Aorta (tissue), 5 donors: Measurements from ENCODE around the gene ZNF689. TPM values are rescaled to one million over a fixed set of nuclear protein-coding genes. Genes with fewer than 3 reads are reported as not detected.
A peak's percentile ranks its signal among the peaks of the same experiment; 100 is the strongest.

Source experiments
- ATAC-seq: fragments of 200-7000 bp; cut with Tn5 transposase; one replicate; pipeline ENCODE4 v1.9.1; 2022; ENCODE audit warnings: moderate library complexity; ENCODE audit not compliant: low FRiP score
- DNase-seq, 2 donors: peaks; one replicate each; pipeline ENCODE4 v3.0.0-alpha.2; 2020
- H3K27ac ChIP-seq, 2 donors: one replicate each; pipeline ENCODE4 v1.5.1; 2013; ENCODE audit warnings: low read length in 2 of 2, mild to moderate bottlenecking in 2 of 2, moderate library complexity in 2 of 2, control low read depth in 1 of 2, inconsistent platforms in 1 of 2, low read depth in 1 of 2
- H3K27me3 ChIP-seq, 2 donors: one replicate each; pipeline ENCODE4 v1.6.1; 2013; ENCODE audit warnings: control low read depth in 1 of 2, low read length in 1 of 2, mild to moderate bottlenecking in 1 of 2, moderate library complexity in 1 of 2; ENCODE audit not compliant: insufficient read depth in 2 of 2, control insufficient read depth in 1 of 2
- H3K36me3 ChIP-seq, 2 donors: one replicate each; pipeline ENCODE4 v1.6.1; 2013; ENCODE audit warnings: control low read depth in 1 of 2, low read length in 1 of 2, mild to moderate bottlenecking in 1 of 2; ENCODE audit not compliant: insufficient read depth in 2 of 2, control insufficient read depth in 1 of 2
- H3K4me1 ChIP-seq, 2 donors: one replicate each; pipeline ENCODE4 v1.6.1; 2013; ENCODE audit warnings: low read length in 2 of 2, control low read depth in 1 of 2, mild to moderate bottlenecking in 1 of 2, moderate library complexity in 1 of 2; ENCODE audit not compliant: insufficient read depth in 2 of 2, control insufficient read depth in 1 of 2
- H3K4me3 ChIP-seq, 2 donors: one replicate each; pipeline ENCODE4 v1.5.1; 2013; ENCODE audit warnings: low read length in 2 of 2, control low read depth in 1 of 2, mild to moderate bottlenecking in 1 of 2
- H3K9me3 ChIP-seq: one replicate; pipeline ENCODE4 v1.6.1; 2013; ENCODE audit warnings: mild to moderate bottlenecking, low read length; ENCODE audit not compliant: control insufficient read depth
- WGBS, 2 donors: extraction: QIAGEN DNeasy Blood & Tissue Kit; methylation state at CpG; one replicate each; pipeline ENCODE4 v1.1.7; 2013; 5-methylcytosine and 5-hydroxymethylcytosine counted together
- intact Hi-C, 2 donors: fragments of 100-400 bp; cut with DNase I; formaldehyde crosslinking; loops; one replicate each; pipeline versions ENCODE4 v1.14.2 to v1.15.0; 2022
- long read RNA-seq, 2 donors: library from polyadenylated mRNA; unstranded; transcript quantifications; one replicate each; pipeline ENCODE4 v2.0.0, GENCODE V29; 2020 to 2021
- polyA plus RNA-seq, 2 donors: library from polyadenylated mRNA; stranded (reverse); fragments of 200-250 nt; gene quantifications; one replicate each; pipeline ENCODE4 v1.2.3, GENCODE V29; 2013
- total RNA-seq, 2 donors: library from RNA; stranded (reverse); fragmentation: NEBNext Ultra II Directional; extraction: Animal tissue kit (Norgen Biotek cat#: 25700); gene quantifications; one replicate each; pipeline ENCODE4 v1.2.1, GENCODE V29; 2021
- donor health status: healthy with polysubstance abuse.
- donor health status: Bipolar disorder and iron deficiency.
- donor health status: DM: no; HTN: no; CAD: no.
- donor health status: DM: no; HTN: no; CAD: no.
- donor health status: DM: yes; HTN: yes; CAD: no.

ZNF689 gene
- total RNA-seq (1 to 10 TPM; 5.7 to 7.1 TPM), polyA plus RNA-seq (1 to 10 TPM; 2.9 to 3.3 TPM)
- long read RNA-seq, donor 1, transcript ZNF689-201 (3 exons, 3,547 nt), result major isoform, 8 of 12 reads
- long read RNA-seq, donor 1, partial matches to known transcripts, result 1 of 12 reads
- long read RNA-seq, donor 1, other reads (novel, unspliced or antisense), result 2 of 12 reads
- long read RNA-seq, donor 2, partial matches to known transcripts, result 0 of 3 reads
- long read RNA-seq, donor 2, other reads (novel, unspliced or antisense), result 1 of 3 reads

DNA sequence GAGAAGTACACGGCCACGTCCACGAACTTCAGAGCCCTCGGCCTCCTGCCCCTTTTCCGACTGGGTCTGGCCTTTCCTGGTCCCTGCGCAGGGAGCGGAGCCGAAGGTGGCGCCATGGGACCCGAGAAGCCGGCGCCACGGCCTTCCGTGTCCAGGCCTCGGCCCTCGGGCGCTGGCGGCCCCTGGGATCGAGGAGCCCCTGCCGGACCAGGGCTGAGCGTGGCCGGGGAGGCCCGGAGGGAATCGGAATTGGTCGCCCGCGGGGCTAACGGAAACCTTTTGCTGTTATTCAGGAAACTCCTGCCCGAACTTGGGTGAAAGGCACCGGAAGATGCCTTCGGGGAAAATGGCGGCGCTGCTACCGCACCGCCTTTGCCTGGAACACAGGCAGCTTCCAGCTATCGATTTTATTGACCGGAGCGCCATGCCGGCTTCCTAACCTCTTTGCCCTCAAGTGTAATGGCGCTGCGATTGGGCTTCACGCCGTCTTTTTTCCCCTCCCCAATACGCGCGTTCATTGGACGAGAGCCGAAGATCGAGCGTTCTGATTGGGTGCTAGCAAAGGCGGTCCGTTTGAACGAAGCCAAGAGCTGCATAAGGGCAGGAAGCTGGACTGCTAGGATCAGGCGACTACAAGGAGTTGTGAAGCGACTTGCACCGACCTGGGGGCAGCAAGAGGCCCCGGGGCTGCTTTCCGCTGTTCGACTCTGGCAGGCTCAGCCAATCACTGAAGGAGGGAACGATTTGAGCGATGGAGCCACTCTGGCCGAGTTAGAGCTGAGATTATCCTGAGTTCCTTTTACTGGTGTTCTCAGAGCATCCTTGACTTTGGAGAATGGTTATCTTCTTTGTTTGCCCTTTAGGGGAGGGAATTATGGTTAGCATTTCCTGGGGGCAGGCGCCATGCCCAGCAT lies at the start of gene ZNF689:
TSS of gene ZNF689 (minus strand) at position 464 of the 914 bp plus-strand sequence. CDS start at position 116, 348 bp downstream.
- DNase-seq (peak; percentile 95 to 96), ATAC-seq (peak; percentile 98)
- intact Hi-C loops, result no loop called here
- Histone ChIP-seq H3K9me3 (no peaks in the 10 kb centered on the region), H3K27me3 (no peaks in the 10 kb centered on the region), H3K4me3 (peak within 1 kb of the TSS; percentile 80 to 83), H3K36me3 (no peaks in the 10 kb centered on the region), H3K4me1 (no peaks in the 10 kb centered on the region), H3K27ac (peak within 1 kb of the TSS; percentile 64 to 93)
- 1% methylated on average over 62 to 63 of the region's 63 CpGs for WGBS, 2 donors

DNA sequence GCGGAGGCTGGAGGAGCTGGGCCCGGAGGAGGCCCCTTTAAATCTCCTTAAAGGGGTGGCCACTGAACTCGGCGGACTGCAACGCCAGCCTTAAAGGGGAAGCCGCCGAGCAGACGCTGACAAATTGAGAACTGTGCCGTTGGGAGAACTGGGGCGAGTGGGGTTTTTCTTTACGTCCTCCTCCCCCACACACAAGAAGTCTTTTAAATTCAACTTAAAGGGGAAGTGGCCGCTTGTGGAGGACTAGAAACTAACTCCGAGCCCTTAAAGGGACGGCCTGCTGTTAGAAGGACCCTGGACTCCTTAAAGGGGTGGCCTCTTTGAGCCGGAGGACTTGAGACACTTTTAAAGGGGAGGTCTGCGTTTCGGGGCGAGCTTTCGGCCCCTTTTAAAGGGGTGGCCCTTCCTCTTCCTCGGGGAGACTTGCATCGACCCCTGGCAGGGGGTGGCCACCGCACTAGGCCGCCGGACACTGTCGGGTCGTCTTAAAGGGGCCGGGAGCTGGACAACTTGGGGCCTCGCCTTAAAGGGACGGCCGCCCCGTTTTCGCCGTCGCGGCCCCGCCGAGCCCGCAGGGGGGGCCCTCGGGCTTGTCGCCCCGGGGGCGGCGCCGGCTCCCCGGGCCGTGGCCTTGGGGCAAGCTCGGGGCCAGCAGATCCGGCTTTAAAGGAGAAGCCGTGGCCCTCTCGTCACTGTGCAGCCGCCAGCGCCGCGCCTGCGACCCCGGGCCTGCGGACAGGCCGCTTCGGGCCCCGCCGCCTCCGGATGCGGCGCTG lies 48.7 kb upstream of the ZNF689 start:
- H3K9me3 ChIP-seq, result no peaks in the 10 kb centered on the region
- peak overlapping the region; percentile 94 to 97 for H3K4me3 ChIP-seq
- 0 to 1% methylated on average over 58 to 64 of the region's 64 CpGs for WGBS, 2 donors
- intact Hi-C loops, result loop anchor here (1.0 to 10.0 kb wide), 6 partner anchors 9 to 284 kb away; partner anchors contain the start of genes FBXL19 (in 1 of the 2), MYL11 (in 1 of the 2), PRR14 (in 1 of the 2) and SEPHS2 (in 1 of the 2)
- no peaks in the 10 kb centered on the region for H3K27me3 ChIP-seq
- peaks cover 0 to 13% of the 10 kb centered on the region in 2 donors for H3K36me3 ChIP-seq
- peak; percentile 68 for ATAC-seq
- no peaks in the 10 kb centered on the region for H3K4me1 ChIP-seq
- peak; percentile 88 to 91 for DNase-seq
- H3K27ac ChIP-seq, result peak overlapping the region; percentile 81 to 91

GRCh38 chr16:30657866-30658730 lies 47.9 kb upstream of the ZNF689 start, which contains the start of gene FBRS:
TSS of gene FBRS (plus strand) at chr16:30658431. CDS start at chr16:30659519, 1,088 bp downstream.
- intact Hi-C loops, result loop anchor here (1.0 to 10.0 kb wide), 6 partner anchors 8 to 283 kb away; partner anchors contain the start of genes FBXL19 (in 1 of the 2), MYL11 (in 1 of the 2), PRR14 (in 1 of the 2) and SEPHS2 (in 1 of the 2)
- peaks cover 0 to 13% of the 10 kb centered on the region in 2 donors for H3K36me3 ChIP-seq
- H3K4me3 ChIP-seq, result peak within 1 kb of the TSS; percentile 94 to 97
- no peaks in the 10 kb centered on the region for H3K4me1 ChIP-seq
- 0 to 1% methylated on average over 74 to 86 of the region's 86 CpGs for WGBS, 2 donors
- DNase-seq (peak; percentile 100), ATAC-seq (peak; percentile 95)
- H3K27ac ChIP-seq, result peak within 1 kb of the TSS; percentile 91 to 92
- no peaks in the 10 kb centered on the region for H3K9me3 ChIP-seq
- H3K27me3 ChIP-seq, result no peaks in the 10 kb centered on the region

DNA sequence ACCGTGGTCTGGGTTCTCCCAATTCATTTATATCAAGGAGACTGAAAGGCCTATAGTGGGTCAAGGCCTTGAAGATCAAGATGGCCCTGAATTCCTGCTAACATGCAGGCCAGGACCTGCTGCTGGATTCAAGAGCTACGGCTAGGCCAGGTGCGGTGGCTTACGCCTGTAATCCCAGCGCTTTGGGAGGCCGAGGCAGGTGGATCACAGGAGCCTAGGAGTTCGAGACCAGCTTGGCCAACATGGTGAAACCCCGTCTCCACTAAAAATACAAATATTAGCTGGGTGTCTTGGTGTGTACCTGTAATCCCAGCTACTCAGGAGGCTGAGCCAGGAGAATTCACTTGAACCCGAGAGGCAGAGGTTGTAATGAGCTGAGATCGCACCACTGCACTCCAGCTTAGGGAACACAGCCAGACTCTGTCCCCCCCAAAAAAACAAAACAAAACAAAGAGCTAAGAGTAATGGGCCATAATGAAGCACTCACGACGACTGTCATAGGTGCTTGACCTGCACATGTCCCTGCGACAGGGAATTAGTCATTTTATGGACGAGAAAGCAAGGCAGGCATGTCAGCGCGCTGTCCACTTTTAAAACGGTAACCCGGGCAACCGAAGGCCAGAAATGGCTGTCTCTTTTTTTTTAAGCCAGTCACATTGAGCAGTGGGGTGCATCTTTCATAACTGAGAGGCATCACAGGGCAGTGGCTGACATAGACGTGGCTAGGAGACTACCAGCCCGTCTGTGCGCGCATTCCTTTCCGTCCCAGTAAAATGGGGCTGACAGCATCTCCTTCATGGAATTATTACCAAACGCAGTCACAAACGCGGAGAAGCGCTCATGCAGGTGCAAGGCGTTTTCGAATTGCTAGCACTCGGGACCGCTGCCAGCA lies 47.0 kb upstream of the ZNF689 start:
- ATAC-seq (no peak), DNase-seq (no peak)
- H3K36me3 ChIP-seq, result peaks cover 0 to 10% of the 10 kb centered on the region in 2 donors
- no peaks in the 10 kb centered on the region for H3K9me3 ChIP-seq
- peak overlapping the region in 1 of 2 donors; percentile 68 for H3K27ac ChIP-seq
- H3K27me3 ChIP-seq, result no peaks in the 10 kb centered on the region
- H3K4me1 ChIP-seq, result no peaks in the 10 kb centered on the region
- intact Hi-C loops, result loop anchor here (5.0 to 10.0 kb wide), 3 partner anchors 35 to 282 kb away; partner anchors contain the start of genes MYL11 (in 1 of the 2), SEPHS2 (in 1 of the 2) and TBC1D10B (in 1 of the 2)
- WGBS, 2 donors, result 29 to 30% methylated on average over 32 of the region's 32 CpGs
- no peak overlapping the region for H3K4me3 ChIP-seq

GRCh38 chr16:30656388-30656787 lies 46.2 kb upstream of the ZNF689 start:
- Histone ChIP-seq H3K27me3 (no peaks in the 10 kb centered on the region), H3K4me3 (no peak overlapping the region), H3K36me3 (peaks cover 0 to 8% of the 10 kb centered on the region in 2 donors), H3K27ac (no peak overlapping the region), H3K9me3 (no peaks in the 10 kb centered on the region), H3K4me1 (no peaks in the 10 kb centered on the region)
- intact Hi-C loops, result loop anchor here (5.0 to 10.0 kb wide), 3 partner anchors 36 to 282 kb away; partner anchors contain the start of genes MYL11 (in 1 of the 2), SEPHS2 (in 1 of the 2) and TBC1D10B (in 1 of the 2)
- whole genome bisulfite sequencing, 2 donors, result 90 to 95% methylated on average over 8 of the region's 8 CpGs
- ATAC-seq (no peak), DNase-seq (no peak)

DNA sequence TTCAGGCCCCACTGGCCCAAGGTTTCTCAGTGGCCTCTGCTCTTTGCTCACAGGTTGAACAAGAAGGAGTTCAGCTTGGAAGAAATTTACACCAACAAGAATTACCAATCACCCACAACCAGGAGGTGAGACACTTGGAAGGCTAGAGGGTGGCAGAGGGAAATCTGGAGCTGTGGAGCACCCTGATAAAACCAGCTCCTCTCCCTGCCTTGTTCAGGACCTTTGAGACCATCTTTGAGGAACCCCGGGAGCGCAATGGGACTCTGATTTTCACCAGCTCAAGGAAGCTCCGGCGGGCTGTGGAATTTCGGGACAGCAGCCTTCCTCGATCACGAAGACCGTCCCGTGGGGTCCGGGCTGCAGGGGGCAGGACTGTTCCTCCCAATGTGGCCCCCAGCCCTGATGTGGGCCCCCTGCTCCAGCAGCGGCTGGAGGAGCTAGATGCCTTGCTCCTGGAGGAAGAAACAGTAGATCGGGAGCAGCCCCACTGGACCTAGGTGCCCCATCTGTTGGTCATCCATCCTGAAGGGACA lies 45.7 kb upstream of the ZNF689 start:
- Histone ChIP-seq H3K27ac (peak overlapping the region in 1 of 2 donors; percentile 1), H3K4me1 (no peaks in the 10 kb centered on the region), H3K4me3 (no peak overlapping the region), H3K9me3 (no peaks in the 10 kb centered on the region), H3K27me3 (no peaks in the 10 kb centered on the region), H3K36me3 (peaks cover 0 to 8% of the 10 kb centered on the region in 2 donors)
- intact Hi-C loops, result loop anchor here (5.0 to 10.0 kb wide), 3 partner anchors 36 to 281 kb away; partner anchors contain the start of genes MYL11 (in 1 of the 2), SEPHS2 (in 1 of the 2) and TBC1D10B (in 1 of the 2)
- ATAC-seq (no peak), DNase-seq (no peak)
- 92 to 94% methylated on average over 12 of the region's 12 CpGs for WGBS, 2 donors
